BJ (cell line): ENCODE measurements around the gene MACIR. TPM values are rescaled to one million over a fixed set of nuclear protein-coding genes. Genes with fewer than 3 reads are reported as not detected.

Experiments used
- CTCF ChIA-PET: fragments of 350-600 bp; formaldehyde crosslinking; extraction: SDS; loops from one replicate; lab custom pipeline; 2021; ENCODE audit warnings: antibody characterized with exemption, inconsistent platforms; lab: Yijun Ruan, JAX
- POLR2A ChIA-PET: fragments of 300-600 bp; sonication (Branson Sonifier 250); formaldehyde crosslinking; extraction: SDS; loops from one replicate; lab custom pipeline; 2021; ENCODE audit warnings: antibody characterized with exemption; lab: Charles Lee
- DNase-seq: peaks from one replicate; pipeline ENCODE4 v3.0.0-alpha.2; 2011; ENCODE audit warnings: low read depth
- H3K27me3 ChIP-seq: 2 replicates; pipeline ENCODE4 v1.6.0; 2011; ENCODE audit warnings: low read length; ENCODE audit not compliant: control insufficient read depth, insufficient read depth
- H3K36me3 ChIP-seq: 2 replicates; pipeline ENCODE4 v1.5.1; 2011; ENCODE audit warnings: low read length; ENCODE audit not compliant: control insufficient read depth, insufficient read depth
- H3K4me3 ChIP-seq: 2 replicates; pipeline ENCODE4 v1.5.1; 2011; ENCODE audit warnings: low read depth, mild to moderate bottlenecking, control low read depth, low read length
- polyA plus RNA-seq: library from polyadenylated mRNA; depleted of rRNA; stranded (reverse); fragments of >200 nt; gene quantifications from 2 replicates; pipeline ENCODE4 v1.2.3, GENCODE V29; 2011
- TF ChIP-seq, protein P1 (sequence below): IDR thresholded peaks from 2 replicates; pipeline ENCODE4 v1.5.1; 2011; ENCODE audit warnings: low read depth, mild to moderate bottlenecking, control low read depth, inconsistent platforms, low read length, moderate library complexity; ENCODE audit not compliant: insufficient read depth

Gene MACIR
- polyA plus RNA-seq, 1 experiment = 29.1 TPM

GRCh38 chr5:103272377-103272776 lies 13.8 kb downstream of the MACIR start:
- no peak for DNase-seq
- ChIA-PET CTCF (interaction anchor here (0.6 to 1.6 kb wide), 2 partner anchors 17 to 203 kb away, joined by 3 to 6 read pairs; no protein-coding TSS in a partner anchor), POLR2A (no interaction called here)
- TF ChIP-seq, protein P1, sequence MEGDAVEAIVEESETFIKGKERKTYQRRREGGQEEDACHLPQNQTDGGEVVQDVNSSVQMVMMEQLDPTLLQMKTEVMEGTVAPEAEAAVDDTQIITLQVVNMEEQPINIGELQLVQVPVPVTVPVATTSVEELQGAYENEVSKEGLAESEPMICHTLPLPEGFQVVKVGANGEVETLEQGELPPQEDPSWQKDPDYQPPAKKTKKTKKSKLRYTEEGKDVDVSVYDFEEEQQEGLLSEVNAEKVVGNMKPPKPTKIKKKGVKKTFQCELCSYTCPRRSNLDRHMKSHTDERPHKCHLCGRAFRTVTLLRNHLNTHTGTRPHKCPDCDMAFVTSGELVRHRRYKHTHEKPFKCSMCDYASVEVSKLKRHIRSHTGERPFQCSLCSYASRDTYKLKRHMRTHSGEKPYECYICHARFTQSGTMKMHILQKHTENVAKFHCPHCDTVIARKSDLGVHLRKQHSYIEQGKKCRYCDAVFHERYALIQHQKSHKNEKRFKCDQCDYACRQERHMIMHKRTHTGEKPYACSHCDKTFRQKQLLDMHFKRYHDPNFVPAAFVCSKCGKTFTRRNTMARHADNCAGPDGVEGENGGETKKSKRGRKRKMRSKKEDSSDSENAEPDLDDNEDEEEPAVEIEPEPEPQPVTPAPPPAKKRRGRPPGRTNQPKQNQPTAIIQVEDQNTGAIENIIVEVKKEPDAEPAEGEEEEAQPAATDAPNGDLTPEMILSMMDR = no peak
- Histone ChIP-seq H3K27me3 (no peaks in the 10 kb centered on the region), H3K36me3 (peaks cover 10% of the 10 kb centered on the region), H3K4me3 (no peak overlapping the region)

DNA sequence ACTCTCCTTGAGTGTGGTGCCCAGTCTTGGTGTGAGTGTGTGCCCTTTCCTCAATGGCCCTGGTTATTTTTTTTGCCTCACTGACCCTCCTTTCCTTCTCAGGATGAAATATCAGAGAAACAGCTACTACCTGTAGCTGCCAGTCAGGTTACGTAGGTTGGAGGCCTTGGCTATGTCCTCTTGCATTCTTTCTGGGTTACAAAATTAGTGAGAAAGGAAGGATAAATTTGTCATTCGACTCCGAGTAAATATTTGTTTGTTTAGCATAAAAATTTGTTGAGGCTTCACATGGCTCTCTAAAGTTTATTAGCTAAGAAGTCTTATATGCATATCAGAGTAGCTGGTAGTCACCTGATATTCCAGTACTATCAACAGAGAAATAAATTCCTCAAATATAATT lies 15.4 kb downstream of the MACIR start:
- TF ChIP-seq, protein P1 = no peak
- Histone ChIP-seq H3K36me3 (peaks cover 9% of the 10 kb centered on the region), H3K27me3 (no peaks in the 10 kb centered on the region), H3K4me3 (no peak overlapping the region)
- DNase-seq = no peak
- CTCF ChIA-PET = interaction anchor here (0.6 to 1.6 kb wide), 4 partner anchors 14 to 202 kb away, joined by 3 to 6 read pairs (median 4); no protein-coding TSS in a partner anchor
- POLR2A ChIA-PET = interaction anchor here (0.6 to 0.8 kb wide), 2 partner anchors 9 to 27 kb away, joined by 3 to 4 read pairs; no protein-coding TSS in a partner anchor

DNA sequence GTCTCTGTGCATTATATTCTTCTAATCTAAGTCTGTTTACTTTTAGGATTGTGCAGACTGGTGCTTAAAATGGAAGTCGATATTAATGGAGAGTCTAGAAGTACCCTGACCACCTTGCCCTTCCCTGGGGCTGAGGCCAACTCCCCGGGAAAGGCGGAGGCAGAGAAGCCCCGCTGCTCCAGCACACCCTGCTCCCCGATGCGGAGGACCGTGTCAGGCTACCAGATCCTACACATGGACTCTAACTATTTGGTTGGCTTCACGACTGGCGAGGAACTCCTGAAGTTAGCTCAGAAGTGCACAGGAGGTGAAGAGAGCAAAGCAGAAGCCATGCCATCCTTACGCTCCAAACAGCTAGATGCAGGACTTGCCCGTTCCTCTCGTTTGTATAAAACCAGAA lies 17.3 kb downstream of the MACIR start:
- TF ChIP-seq, protein P1 = no peak
- no peak overlapping the region for H3K4me3 ChIP-seq
- H3K36me3 ChIP-seq = peaks cover 9% of the 10 kb centered on the region
- ChIA-PET CTCF (interaction anchor here (1.2 kb wide), 1 partner anchor 18 kb away, joined by 3 read pairs; the partner anchor contains the start of gene MACIR), POLR2A (no interaction called here)
- H3K27me3 ChIP-seq = no peaks in the 10 kb centered on the region
- no peak for DNase-seq

DNA sequence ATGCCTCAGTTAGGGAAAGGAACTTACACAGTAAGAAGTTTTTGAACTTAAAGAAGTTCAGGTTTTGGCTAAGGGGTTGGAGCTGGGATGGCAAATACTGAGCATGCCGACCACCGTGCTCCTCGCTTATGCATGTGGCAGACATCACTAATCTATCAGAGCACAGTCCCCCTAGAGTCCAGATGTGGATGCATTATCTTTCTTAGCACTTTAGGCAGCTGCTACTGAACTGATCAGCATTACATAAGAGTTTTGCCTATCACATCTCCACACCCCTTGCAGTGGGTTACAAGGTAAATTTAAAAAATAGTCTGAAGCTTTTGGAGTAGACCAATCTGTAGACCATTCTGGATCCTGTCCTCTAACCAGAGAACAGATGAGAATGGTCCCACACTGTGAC lies 22.4 kb downstream of the MACIR start:
- peaks cover 6% of the 10 kb centered on the region for H3K36me3 ChIP-seq
- ChIA-PET POLR2A (no interaction called here), CTCF (interaction anchor here (0.6 to 1.5 kb wide), 2 partner anchors 10 to 75 kb away, joined by 3 to 4 read pairs; no protein-coding TSS in a partner anchor)
- H3K27me3 ChIP-seq = no peaks in the 10 kb centered on the region
- TF ChIP-seq, protein P1 = no peak
- DNase-seq = no peak
- H3K4me3 ChIP-seq = no peak overlapping the region

- CTCF ChIA-PET = no interaction called here
- Histone ChIP-seq H3K4me3 (no peak overlapping the region), H3K27me3 (no peaks in the 10 kb centered on the region), H3K36me3 (peaks cover 1% of the 10 kb centered on the region; the same call in 1 of the 2 replicates)
- TF ChIP-seq, protein P1 = no peak
- POLR2A ChIA-PET = no interaction called here
- no peak for DNase-seq
Measured at GRCh38 chr5:103283120-103283519, 24.6 kb downstream of the MACIR start.
